Stimulated activated CD4-positive, alpha-beta T cell treated with anti-CD3 and anti-CD28 coated beads, TNF-alpha, amount 100 ng/mL, for 48 hours (primary cell): ENCODE results near the gene MEGF9.
"Not testable (repeated sequence)": the region's sequence is repeated elsewhere in the genome, so short reads cannot be mapped to it uniquely, and the experiment has no call there.

ENCODE experiments used
- DNase-seq, 3 donors: peaks; one replicate each; pipeline ENCODE4 v3.0.0-alpha.2; 2020; ENCODE audit warnings: low read depth in 3 of 3

MEGF9 gene

DNA sequence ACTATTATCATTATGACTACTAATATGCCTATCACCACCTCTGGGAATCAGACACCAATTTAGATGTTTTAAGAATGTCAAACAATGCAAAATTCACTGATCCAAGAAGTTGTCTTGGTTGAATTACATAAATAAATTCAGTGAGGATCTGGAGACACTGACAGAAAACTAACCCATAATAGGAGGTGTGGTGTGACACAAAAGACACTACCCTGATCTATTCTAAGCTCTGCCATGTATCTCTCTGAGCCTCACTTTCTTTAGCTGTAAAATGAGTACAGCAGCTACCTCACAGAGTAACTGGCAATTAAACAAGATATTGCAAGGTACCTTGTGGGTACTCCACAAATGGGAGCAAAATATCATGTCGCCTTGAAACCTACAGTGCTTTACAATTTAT, 141.8 kb downstream of the MEGF9 start:
- no peak for DNase-seq

DNA sequence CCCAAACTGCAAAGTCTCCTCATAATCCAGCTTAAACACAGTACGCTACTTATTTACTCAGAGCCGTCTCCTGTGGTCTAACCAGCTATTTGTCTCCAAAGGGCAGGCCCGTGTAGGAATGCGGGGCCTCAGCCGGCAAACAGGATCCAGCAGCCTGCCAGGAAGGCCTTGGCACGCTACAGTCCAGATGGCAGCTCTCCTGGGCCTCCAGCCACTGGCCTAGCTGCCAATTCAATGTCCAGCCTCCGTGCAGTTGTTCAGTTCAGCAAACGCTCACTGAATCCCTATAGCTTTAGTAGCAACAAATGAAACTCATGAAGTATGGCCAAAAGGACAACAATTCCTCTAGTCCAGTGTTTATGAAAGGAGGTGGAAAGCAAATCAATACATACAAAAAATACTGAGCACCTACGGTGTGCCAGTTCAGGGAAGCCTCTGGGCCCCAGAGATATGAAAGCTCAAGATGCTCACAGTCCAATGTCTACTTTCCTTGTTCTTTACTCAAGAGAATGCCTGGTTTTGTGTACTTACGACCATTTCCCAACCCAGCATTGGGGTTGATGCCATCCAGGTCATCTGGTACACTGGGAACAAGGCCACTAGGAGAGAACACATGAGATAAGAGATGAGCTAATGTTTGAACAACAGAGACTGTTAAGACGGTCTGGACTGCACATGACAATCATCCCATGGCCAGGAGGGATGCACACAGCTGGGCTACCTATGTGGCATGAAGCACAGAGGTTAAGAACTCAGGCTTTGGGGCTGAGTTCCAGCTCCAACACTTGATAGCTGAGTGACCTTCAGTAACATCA, 142.6 kb downstream of the MEGF9 start:
- DNase-seq, result no peak

DNA sequence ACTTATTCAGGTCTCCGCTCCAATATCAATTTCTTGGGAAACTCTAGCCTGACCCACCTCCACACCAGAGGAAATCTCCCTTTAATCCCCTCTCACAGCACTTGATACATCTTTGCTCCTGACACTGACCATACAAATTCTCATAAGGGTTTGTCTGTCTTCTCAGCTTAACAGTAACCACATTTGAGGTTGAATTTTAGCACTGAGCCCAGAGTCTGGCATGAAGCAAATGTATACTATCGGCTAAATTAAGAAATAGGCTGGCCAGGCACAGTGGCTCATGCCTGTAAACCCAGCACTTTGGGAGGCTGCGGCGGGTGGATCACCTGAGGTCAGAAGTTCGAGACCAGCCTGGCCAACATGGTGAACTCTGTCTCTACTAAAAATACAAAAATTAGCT, 144.0 kb downstream of the MEGF9 start:
- DNase-seq, result no peak

DNA sequence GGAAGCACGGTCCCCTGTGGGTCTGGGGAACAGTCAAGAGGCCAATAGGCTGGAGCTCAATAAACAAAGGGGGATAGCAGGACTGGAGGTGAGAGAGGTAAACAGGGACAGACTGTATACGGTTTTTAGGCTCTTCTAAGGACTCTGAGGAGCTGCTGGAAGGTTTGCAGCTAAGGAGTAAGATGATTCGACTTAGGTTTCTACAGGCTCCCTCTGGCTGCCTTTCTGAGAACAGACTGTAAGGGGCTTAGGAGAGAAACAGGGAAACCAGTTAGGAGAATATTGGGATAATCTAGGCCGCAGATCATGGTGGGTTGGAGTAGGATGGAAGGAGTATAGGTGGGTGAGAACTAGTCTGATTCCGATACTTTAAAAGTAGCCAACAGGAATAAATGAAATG, 144.7 kb downstream of the MEGF9 start:
- DNase-seq, result no peak

DNA sequence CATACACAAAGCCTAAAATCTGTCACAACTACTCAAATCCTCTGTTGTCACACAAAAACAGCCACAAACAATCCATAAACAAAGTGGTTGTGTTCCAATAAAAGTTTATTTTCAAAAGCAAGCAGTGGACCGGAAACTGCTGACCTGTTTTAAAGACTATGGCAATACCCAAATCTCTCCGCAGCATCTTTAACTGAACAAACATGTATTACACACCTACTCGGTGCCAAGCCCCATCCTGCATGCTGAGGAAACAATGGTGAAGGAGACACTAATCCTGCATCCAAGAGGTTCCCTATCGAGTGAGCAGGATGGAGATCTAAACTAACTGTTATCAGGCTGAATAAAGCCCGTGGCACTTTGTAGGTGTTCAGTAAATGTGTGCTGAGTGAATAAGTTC, 145.5 kb downstream of the MEGF9 start:
- no peak for DNase-seq

DNA sequence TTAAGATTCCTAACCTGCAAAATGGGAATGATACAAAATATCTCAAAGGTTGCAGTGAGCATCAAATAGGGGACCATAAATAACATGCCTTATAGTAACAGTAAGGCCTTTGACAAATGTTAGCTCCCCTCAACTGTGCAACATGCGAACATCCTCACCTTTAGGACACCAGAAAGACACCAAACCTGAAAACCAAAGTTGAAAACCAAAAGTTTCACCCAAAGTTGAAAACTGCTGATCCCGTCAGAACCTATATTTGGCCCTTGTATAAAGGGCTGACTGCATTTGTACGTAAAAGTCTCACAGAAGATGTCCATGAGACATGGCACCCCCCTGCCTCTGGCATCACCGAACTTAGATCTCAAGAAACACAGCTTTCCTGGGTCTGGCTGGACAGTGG, 146.4 kb downstream of the MEGF9 start:
- no peak for DNase-seq

DNA sequence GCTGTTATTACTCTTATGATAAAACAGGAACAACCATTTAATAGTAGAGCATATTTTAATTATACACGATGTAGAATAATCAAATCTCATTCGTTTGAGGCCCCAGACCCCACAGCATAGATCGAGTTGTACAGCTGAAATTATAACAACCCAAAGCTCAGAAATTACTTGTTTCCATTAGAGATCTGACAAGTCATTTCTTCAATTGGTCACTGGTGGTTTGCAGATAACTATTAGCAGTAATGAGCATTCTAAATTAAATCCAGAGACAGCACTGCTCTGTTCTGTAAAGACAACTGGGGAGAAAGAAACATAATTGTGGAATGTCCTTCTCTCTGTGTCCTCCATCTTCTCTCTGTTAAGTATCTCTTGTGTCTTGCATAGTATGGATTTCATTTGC, 147.2 kb downstream of the MEGF9 start:
- no peak for DNase-seq

DNA sequence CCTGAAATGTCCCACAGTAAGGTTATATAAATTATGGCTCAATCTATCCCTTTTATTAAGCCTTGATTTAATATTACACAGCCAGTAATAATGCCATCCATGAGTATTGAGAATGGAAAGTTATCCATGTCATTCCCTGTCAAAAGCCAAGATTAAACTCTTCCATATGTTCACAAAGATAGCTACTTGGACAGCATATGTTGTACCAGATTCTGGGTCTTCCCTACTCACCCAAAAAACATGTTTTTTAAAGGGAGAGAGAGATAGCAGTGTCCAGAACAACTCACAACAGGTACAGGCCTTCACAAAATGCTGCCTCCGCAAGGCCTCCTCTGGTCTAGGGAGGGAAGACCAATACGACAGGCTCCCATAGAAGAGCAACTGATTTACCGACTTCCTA, 149.7 kb downstream of the MEGF9 start:
- no peak for DNase-seq

DNA sequence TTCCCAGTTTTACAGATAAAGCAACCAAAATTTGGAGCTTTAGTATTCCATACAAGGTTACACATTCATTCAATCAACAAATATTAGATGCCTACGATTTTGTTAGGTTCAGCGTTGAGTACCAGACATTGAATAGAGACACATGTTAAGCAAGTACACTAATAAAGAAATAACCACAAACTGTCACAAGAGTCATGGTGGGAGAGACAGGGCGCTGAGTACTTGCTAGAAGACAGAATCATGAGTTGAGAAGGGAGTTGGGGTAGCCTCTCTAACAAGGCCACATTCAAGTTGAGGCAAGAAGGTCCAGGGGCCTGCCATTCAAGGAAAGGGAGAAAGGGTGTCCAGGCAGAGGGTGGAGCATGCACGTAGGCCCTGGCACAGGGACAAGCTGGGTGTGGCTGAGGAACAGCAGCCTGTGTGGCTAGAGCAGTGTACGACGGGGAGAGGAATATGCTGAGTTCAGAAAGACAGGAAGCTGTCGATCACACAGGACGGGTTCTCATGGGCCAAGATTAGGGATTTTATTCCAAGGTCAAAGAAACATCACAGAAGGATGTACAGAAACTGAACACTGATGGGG, 151.3 kb downstream of the MEGF9 start:
- no peak for DNase-seq

DNA sequence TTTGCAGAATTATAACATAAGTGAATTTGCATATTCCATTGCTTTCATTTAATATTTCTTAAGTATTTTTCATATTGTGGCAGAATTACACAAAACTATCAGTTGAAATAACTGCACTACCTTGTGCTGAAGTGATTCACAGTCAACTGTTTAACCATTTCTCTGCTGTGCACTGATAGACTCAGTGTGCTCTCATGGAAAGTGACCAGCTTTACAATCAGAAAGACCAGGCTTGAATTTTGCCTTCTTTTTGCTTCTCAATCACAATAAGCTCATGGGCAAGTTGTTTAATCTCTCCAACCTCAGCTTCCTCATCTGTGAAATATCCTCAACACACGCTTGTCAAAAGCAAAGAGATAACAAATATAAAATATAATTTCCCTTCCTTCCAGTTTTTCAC, 152.6 kb downstream of the MEGF9 start:
- DNase-seq, result no peak

DNA sequence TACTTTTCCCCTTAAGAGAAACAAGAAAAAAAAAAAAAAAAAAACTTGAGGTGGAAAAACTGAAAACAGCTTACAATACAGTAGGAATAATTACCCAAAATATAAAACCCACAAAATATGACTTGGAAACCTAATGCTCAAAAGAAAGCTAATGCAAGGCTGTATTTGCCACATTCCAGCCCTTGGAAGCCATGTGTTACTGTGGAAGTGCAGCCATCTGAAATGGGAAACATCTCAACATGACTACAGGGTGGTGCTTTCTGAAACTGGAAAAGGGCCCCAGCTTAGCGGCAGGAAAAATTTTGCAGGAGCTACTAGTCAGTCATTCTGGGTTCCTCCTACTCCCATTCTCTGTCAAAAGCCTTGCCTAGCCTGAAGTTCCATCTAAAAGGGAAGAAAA, 154.7 kb downstream of the MEGF9 start:
- DNase-seq, result no peak

DNA sequence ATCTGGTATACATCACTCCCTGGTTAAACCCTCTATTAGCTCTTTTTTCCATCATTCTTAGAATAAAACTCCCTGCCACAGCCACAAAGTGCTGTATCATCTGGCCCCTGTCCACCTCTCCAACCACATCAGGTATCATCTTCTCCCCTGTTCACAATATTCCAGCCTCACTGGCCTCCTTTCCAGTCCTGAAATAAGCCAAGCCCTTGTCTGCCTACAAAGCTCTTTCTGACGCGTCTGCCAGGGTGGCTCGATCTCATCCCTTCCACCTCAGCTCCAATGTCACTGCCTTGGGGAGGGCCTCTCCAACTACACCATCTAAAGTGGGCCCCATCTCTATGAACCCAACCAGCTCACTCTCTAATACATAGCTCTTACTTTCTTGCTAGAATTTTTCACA, 155.8 kb downstream of the MEGF9 start:
- DNase-seq, result no peak

DNA sequence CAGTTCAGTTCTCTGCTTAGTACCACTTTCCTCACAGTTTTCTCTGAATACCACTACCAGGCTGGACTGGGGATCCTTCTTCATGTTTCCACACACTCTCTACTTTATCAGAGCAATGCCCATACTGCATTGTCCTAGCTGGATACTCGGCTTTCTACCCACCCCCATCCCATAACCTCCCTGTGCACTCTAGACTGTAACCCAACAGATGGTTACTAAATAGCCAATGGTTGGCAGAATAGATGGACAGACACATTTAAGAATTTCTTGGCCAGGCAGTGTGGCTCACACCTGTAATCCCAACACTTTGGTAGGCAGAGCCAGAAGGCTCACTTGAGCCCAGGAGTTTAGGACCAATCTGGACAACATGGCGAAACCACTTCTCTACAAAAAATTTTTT, 157.1 kb downstream of the MEGF9 start:
- no peak for DNase-seq

DNA sequence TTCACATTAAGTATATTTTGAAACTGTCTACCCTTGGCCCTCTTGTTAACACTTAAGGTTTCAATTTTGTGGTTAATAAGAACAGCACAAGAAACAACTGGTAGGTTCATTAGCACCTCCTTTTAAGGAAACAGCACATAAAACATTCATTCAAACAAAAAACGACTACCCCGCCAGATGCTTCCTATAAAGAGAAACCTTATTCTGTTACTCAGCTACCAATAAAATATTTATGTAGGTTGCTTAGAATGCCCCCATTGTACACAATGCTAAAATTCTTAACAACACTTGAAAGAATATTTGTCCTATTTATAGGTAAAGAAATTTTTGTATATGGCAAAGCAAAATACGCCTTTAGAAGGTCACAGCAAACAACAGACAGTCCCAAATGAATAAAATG, 157.5 kb downstream of the MEGF9 start:
- DNase-seq, result no peak

DNA sequence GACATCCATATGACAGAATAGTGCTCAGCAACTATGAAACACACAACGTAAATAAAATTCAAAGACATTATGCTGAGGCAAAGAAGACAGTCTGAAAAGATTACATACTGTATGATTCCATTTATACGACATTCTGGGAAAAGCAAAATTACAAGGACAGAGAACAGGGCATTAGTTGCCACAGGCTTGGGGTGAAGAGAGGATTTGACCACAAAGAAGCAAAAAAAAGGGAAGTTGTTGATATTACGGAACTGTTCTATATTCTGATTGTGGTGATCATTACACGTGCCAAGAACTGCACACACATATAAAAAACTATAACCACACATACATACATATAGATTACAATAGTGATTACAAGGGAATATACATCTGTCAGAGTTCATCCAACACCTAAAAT, 158.4 kb downstream of the MEGF9 start:
- DNase-seq, result no peak

DNA sequence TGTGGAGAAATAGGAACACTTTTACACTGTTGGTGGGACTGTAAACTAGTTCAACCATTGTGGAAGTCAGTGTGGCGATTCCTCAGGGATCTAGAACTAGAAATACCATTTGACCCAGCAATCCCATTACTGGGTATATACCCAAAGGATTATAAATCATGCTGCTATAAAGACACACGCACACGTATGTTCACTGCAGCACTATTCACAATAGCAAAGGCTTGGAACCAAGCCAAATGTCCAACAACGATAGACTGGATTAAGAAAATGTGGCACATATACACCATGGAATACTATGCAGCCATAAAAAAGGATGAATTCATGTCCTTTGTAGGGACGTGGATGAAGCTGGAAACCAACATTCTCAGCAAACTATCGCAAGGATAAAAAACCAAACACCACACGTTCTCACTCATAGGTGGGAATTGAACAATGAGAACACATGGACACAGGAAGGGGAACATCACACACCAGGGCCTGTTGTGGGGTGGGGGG, 162.0 kb downstream of the MEGF9 start:
- not testable (repeated sequence) for DNase-seq
